Transverse colon (tissue), 4 donors: ENCODE data around the gene BRI3BP.

ENCODE experiments used
- CTCF ChIP-seq, 5 experiments: fragments of 200-600 bp in 3 of 5; fragments of 450-650 bp in 2 of 5; sonication (generic) in 3 of 5; IDR thresholded peaks; 1 replicate in 2 of 5; 2 replicates in 3 of 5; pipeline ENCODE4 v1.5.1; 2016 to 2017; ENCODE audit warnings: antibody characterized with exemption in 5 of 5, inconsistent platforms in 3 of 5, mild to moderate bottlenecking in 2 of 5, moderate library complexity in 1 of 5
- EP300 ChIP-seq: sonication (generic); formaldehyde crosslinking; IDR thresholded peaks from one replicate; pipeline ENCODE4 v1.6.1; 2017; ENCODE audit warnings: antibody characterized with exemption, low read depth
- POLR2A ChIP-seq: fragments of 450-650 bp; IDR thresholded peaks from one replicate; pipeline ENCODE4 v1.6.1; 2016; ENCODE audit warnings: antibody characterized with exemption, mild to moderate bottlenecking, moderate library complexity
- POLR2AphosphoS5 ChIP-seq, 3 donors: sonication (generic); formaldehyde crosslinking; IDR thresholded peaks; one replicate each; pipeline ENCODE4 v1.6.1; 2016; ENCODE audit warnings: antibody characterized with exemption in 3 of 3

DNA sequence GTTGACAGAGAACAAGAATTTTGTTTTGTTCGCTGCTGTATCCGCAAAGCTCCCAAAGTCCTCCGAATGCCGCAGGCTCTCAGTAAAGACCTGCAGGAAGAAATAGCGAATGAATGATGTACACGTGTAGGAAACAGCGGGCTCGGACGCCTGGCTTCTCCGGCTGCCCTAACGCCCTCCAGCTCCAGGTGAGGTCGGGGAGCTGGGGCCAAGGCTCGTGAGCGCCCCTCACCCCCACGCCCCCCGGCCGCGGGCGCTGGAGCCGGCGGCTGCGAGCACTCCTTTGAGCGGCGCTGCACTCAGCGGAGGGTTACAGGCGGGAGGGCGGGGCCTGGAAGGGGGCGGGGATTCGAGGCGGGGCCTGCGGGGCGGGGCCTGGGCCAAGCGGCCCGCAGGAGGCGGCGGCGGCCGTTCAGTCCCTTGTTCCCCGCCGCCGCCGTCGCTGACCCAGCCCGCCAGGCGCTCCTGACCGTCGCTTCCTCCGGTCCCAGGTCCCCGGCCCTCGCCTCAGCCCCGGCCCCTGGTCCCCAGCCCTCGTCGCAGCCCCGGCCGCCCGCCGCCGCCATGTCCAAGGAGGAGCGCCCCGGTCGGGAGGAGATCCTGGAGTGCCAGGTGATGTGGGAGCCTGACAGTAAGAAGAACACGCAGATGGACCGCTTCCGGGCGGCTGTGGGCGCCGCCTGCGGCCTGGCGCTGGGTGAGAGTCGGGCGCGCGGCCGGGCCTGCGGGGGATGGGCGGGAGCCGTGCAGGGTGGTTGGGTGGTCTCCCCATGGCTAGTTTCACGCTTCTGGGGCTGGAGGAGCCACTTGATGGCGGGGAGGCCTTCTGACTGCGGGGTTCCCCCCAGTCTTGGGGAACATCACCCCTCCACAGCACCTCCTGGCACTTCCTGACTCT, 71.8 kb downstream of the BRI3BP start, which contains the start of gene AACS:
- TF ChIP-seq CTCF (IDR thresholded peaks at IDR 0.05) (no peak), POLR2AphosphoS5 (IDR thresholded peaks at IDR 0.05) (peak in 2 of 3 donors; percentile 56 to 70), POLR2A (peak; percentile 56), EP300 (no peak)
